Measurements from ENCODE around the gene GRPEL2.

Gene GRPEL2

GRCh38 chr5:149301744-149302380 is 43.4 kb upstream of the GRPEL2 start:
- TF ChIP-seq, protein P1, sequence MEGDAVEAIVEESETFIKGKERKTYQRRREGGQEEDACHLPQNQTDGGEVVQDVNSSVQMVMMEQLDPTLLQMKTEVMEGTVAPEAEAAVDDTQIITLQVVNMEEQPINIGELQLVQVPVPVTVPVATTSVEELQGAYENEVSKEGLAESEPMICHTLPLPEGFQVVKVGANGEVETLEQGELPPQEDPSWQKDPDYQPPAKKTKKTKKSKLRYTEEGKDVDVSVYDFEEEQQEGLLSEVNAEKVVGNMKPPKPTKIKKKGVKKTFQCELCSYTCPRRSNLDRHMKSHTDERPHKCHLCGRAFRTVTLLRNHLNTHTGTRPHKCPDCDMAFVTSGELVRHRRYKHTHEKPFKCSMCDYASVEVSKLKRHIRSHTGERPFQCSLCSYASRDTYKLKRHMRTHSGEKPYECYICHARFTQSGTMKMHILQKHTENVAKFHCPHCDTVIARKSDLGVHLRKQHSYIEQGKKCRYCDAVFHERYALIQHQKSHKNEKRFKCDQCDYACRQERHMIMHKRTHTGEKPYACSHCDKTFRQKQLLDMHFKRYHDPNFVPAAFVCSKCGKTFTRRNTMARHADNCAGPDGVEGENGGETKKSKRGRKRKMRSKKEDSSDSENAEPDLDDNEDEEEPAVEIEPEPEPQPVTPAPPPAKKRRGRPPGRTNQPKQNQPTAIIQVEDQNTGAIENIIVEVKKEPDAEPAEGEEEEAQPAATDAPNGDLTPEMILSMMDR (IDR thresholded peaks at IDR 0.05): no peak

DNA sequence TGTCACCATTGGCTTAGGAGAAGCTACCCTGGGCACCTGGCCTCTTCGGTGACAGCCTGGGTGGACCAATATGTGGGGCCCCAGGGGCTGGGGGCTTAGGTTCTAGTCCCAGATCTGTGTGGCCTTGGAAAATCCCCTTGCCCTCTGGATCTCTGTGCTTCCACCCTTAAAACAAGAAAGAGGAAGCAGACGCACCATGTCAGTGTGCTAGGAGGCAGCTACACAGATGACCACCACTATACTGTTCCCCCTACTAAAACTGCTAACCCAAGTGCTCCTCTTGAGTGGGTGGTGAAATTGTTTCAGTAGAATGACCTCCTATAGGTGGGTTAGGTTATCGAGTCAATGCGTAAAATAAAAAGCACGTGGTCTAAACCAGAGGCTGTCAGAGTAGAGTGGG is 42.7 kb upstream of the GRPEL2 start:
- TF ChIP-seq, protein P1 (IDR thresholded peaks at IDR 0.05): no peak

DNA sequence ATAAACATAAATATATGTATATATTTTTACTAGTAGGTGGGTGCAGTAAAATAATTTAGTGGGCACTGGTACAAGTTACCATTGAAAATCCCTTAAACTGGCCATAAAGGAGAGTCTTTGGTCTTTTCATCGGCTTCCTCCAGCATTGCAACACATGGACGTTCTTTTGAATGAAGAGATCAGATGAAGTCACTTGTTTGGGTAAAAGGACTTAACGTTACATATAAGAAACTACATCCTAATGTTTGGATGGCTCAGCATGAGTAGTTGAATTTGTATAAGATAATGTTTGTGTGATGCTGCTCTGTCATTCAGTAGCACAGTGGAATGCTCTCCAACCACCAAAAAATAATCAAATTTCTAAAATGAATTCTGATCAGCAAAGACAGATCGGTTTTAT is 42.1 kb upstream of the GRPEL2 start:
- TF ChIP-seq, protein P1 (IDR thresholded peaks at IDR 0.05): no peak

DNA sequence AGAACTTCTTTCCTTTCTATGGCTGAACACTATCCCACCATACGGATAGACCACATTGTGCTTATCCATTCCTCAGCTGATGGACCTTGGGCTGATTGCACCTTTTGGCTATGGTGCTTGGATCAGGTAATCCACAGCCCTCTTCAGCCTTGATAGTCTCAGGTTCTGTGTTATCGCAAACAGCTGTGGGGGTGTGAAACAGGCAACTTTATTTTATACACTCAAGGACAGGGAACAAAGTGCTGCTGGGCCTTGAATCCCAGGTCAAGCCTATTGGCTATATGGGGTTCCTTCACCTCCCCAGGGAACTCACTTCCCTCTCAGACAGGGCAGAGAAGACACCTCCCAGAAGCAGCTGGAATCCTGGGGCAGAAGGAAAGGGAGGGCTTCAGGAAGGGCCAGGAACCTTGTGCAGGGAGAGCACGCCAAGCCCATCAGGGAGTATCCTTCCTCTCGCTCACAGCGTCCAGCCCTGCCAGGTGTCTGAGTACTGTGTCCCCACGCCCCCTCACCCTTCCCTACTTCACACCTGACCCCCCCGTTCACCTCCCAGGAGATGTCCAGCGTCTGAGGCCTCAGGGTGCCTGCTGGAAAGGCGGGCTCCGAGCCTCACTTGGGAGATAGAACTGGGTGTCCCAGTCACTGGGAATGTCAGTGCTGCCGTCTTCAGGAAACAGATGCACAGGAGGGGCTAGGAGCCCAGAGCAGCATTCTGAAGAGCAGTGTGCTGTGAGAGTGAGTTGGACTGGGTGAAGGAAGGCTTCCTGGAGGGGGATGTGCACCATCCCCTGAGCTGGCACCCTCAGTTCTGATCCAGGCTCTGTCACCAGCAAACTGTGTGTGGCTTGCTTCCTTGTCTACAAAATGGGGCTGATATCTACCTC is 40.9 kb upstream of the GRPEL2 start:
- TF ChIP-seq, protein P1 (IDR thresholded peaks at IDR 0.05): no peak

GRCh38 chr5:149309354-149309753 is 35.9 kb upstream of the GRPEL2 start:
- TF ChIP-seq, protein P1 (IDR thresholded peaks at IDR 0.05): no peak

GRCh38 chr5:149310488-149310887 is 34.8 kb upstream of the GRPEL2 start:
- TF ChIP-seq, protein P1 (IDR thresholded peaks at IDR 0.05): no peak

DNA sequence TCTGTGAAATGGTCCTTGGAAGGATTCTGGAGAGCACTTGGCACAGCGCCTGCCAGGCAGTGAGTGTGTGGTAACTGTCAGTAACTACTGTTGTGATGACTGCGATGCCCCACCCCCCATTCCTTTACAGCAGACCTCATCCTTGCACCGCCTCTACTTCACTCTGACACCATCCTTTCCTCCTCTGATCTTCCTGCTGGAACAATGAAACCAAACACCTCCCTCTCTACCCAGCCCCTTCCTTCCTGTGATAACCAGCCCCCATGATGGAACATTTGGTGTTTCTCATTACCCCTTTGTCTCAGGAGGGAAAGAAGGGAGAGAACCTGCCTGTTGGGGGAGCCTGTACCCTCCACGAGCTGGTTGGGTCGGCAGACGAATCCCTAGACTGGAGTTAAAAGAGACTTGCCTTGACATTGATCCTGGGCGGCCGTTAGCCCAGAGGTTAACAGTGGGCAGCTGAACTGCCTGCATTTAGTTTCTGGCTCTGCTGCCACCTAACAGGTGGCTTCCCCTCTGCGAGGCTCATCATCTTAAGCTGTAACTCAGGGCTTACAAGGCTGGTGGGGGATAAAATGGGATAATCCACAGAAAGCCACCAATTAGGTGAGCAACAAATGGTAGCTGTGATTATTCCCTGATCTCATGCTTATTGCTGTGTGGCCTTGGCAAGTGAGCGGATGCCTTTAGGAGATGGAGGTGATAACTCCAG is 34.2 kb upstream of the GRPEL2 start:
- TF ChIP-seq, protein P1 (IDR thresholded peaks at IDR 0.05): no peak
